GM19467 (cell line): Measurements from ENCODE around the gene NTRK3.

Experiments
- ATAC-seq: cut with Tn5 transposase; IDR thresholded peaks from one replicate; pipeline ENCODE4 v1.9.1; 2021; ENCODE audit warnings: mild to moderate bottlenecking, moderate library complexity; ENCODE audit not compliant: unreplicated experiment

Gene NTRK3

DNA sequence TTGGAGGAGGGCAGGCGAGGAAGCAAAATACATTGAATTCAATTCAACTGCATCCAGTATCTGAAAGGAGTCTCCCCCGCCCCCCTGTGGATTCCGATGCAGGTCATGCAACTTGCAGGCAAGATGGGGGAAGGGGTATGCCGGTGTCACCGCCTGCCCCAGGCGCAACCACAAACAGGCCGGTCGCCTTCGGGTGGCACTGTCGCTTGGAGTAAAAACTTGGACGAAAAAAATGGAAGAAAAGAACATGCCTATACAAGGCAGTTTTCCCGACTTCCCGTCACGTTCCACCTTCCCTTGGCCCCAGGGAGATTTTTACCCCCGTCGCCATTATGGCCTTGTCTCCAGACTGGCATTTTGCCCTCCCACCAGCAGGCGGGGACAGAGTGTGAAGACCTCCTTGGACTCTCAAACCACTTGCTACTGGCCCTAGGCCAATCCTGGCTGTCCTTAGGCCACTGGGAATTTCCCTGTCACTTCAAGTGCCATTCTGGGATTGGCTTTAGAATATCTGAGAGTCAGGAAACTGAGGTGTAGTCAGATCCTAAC, 1.6 kb upstream of the NTRK3 start:
- ATAC-seq = no peak

- no peak for ATAC-seq
Observed at GRCh38 chr15:88257311-88258092, 963 bp upstream of the NTRK3 start.

DNA sequence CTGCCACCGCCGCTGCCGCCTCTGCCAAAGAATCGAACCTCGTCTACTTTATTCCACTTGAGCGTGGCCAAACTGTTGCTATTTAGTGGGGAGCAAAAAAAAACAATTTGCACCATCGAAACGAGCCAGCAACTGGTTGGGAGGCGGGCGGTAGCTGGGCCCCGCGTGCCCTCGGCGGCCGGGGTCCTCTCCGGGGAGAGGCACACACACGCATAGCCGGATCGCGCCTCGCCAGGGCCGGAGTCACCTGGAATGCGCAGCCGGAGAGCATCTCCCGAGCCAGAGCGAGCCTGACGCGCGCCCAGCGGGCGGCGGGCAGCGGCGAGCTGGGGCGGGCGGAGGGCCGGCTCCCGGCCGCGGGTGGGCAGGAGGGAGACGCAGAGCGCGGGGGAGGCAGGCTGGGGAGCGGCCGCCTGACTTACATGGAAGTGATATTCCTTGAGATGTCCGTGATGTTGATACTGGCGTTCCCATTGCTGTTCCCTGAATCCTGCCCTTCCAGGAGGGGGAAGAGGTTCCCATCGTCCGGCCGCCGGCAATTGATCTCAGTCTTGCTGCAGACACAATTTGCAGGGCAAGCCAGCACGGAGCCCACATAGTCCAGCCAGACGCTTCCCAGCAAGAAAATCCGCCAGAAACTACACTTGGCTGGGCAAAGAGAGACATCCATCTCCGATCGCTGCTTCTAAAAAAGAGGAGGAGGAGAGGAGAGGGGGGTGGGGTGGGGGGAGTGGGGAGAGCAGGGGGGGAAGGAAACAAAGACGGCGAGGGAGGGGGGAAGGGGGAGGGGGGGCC, 858 bp downstream of the NTRK3 start:
- ATAC-seq = no peak

DNA sequence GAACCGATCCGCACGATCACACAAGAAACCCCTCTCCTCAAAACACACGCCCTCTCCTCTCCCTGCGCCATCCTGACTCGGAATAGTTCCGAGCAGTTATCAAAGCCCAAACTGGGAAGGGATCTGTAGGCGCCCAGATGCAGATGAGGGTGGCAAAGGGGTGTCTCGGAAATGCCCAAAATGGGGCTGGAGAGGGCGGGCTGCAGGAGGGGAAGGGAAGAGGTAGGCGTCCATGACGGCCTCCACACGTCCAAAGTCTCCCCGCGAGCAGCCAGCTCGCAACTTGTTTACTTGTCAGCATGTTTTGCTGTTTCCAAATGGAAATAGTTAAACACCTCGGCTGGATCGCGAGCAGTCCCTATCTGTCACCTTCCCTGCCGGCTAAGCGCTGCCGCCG, 1.5 kb downstream of the NTRK3 start:
- no peak for ATAC-seq

DNA sequence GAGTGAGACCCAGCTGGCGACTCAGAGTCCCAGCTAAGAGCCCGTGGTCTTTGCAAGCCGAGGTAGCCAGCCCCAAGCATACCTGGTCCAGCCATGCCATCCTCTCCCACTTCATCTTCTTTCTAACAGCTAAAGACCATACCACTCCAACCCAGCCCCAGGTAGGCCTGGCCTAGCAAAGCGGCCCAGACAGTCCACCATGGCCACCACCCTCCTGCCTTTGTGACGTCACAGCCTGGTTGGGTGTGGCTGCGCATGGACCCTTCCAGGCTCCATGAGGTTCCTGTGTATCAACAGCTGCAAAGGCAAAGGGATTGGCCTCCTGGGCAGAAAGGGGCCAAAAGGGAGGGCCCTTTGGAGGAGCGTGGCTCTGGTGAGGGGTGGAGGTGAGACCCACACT, 4.1 kb downstream of the NTRK3 start:
- no peak for ATAC-seq

- no peak for ATAC-seq
Observed at GRCh38 chr15:88250826-88251225, 5.7 kb downstream of the NTRK3 start.

- no peak for ATAC-seq
Observed at GRCh38 chr15:88249220-88249619, 7.3 kb downstream of the NTRK3 start.

GRCh38 chr15:88247914-88248313, 8.6 kb downstream of the NTRK3 start:
- ATAC-seq = no peak

GRCh38 chr15:88246666-88247446, 9.7 kb downstream of the NTRK3 start:
- peak; percentile 81 for ATAC-seq

DNA sequence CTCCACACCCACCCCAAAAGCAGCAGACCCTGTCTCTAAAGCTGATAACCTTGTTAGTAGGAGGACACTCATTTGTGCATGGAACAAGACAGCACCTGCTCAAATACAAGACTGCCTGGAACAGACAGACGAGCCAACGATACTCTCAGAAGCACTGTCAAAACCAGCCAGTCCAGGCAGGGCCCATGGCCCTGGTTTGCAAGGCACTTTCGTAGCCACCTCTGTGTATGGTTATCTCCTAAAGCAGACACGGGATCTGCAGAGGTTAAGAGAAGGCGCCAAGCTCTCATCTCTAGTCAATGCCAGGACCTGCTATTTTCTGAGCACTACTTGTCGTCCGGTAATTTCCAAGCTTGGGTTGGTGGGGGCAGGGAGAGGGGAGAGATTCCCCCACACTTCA, 10.5 kb downstream of the NTRK3 start:
- ATAC-seq = no peak

DNA sequence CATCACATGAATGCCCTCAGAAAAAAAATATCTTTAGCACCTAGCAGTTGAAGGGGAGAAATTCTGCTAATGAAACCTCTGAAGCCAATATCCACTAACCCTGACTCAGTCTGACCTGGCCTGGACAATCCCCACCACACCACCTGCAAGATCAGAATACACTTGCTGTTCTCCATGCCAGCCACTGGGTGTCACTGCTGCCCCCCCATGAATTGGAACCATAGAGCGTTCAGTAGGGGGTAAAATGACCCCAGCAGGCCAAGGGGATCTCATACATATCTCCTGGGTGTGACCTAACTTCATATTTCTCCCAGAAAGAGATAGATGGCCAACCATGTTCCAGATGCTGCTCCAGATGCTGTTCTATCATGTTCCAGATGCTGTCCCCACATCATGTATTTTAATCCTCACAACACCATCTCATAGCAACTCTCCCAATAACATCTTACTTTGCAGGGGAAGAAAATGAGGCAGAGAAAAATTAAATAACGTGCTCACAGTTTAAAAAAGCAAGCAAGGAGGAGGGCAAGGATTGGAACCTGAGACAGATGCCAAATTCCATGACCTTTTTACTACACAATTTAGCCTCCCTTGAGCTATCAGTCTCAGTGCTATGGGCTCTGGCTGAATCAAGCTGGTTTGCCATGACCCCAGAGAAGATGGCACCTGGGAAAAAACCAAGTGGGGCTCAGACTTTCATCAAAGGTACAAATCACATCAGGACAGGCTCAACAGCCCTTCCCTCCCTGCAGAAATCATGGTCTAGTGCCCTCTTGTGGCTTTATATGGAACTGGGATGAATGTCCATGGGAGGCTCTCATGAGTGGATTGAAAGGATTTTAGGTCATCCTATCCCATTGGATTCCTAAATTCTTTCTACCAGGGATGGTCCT, 12.4 kb downstream of the NTRK3 start:
- ATAC-seq = no peak

DNA sequence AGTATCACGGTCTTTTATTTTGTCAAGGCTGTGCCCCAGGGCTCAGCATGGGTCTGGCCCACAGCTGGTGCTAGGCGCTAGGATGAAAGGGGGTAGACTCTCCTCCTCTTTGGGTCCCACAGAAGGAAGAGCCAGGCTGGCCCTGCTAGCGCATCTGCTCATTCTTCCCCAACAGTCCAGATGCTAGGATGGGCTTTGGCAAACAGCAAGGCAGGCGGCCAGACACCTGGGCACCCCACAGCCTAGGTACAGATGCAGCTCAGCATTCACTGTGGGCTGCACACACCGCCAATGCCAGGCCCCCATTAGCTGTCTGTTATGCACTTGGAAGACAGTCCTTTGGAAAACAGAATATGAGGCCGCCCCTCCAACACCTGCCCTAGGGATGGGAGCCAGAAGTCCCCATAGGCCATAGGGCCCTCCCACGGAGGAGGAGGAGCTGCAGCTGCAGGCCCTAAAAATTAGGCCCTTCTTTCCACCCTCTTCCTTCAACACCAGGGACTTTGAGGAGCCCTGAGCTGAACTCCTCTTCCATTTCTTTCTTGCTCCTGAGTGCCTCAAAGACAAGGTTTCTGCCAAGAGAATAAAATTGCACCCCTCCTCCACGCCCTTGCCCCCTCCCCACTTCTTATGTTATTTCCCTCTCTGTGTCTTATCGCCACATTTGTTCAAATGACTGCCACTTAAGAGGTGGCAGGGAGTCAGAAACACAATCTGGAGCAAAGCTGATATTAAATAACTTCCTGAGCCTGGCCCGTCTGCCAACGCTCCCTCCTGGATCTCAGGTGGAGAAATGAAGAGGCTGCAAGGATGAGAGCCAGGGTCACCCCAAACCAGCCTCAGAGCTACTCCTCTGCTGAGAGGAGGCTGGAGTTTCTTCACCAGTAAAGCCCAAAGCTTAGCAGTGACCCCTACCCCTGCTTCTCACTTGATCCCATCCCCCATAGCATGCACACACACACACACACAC, 13.7 kb downstream of the NTRK3 start:
- ATAC-seq = no peak

DNA sequence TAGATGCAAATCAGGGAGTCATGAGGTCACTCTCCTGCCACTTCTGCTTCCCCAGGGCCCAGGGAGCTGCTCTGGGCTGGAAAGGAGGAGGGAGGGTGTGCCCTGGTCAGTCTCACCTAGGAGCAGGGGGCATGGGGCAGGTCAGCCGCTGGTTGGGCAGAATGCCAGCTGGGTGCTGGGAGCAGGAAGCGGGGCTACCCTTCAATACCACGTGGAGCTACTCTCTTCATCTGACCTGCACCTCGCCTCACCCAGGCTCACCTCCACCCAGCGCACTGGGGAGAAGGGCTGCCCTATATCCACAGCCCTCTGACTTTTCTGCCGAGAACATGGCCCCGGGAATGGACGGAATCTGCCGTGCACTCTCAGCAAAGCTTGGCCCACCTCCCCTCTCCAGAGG, 15.1 kb downstream of the NTRK3 start:
- no peak for ATAC-seq

- no peak for ATAC-seq
Observed at GRCh38 chr15:88241060-88241459, 15.5 kb downstream of the NTRK3 start.

DNA sequence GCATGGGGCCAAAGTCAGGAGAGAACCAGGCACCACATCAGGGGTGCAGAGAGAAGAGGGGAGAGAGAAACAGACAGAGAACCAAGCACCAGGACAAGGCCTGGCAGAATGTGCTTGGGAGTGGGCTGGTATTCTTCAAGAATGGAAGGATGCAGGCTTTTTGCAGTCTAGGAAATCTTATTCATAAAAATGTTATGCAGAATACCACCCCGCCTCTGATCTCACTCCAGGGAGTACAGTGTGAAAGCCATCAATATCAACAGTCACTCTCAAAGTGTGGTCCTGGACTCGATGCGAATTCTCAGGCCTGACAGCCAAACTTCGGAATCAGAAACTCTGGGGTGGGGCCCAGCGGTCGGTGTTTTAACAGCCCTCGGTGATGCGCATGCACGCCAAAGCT, 16.9 kb downstream of the NTRK3 start:
- no peak for ATAC-seq

- ATAC-seq = no peak
Observed at GRCh38 chr15:88238618-88239430, 17.7 kb downstream of the NTRK3 start.

DNA sequence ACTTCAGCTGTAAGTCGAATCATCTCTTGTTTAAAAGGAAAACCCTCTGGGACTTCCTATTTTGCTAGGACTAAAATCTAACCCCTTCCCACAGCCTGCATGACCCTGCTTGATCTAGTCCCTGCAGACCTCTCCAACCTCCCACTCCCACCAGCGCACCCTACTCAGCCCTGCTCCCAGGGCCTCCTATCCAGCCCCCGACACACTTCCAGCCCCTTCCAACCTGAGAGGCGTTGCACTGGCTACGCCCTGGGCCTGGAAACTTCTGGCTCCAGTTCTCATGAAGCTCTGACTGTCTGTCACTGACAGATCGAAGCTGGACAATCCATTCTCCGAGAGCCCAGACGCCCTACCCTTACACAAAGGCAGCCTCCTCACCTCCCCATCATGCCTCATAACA, 21.8 kb downstream of the NTRK3 start:
- ATAC-seq = no peak

DNA sequence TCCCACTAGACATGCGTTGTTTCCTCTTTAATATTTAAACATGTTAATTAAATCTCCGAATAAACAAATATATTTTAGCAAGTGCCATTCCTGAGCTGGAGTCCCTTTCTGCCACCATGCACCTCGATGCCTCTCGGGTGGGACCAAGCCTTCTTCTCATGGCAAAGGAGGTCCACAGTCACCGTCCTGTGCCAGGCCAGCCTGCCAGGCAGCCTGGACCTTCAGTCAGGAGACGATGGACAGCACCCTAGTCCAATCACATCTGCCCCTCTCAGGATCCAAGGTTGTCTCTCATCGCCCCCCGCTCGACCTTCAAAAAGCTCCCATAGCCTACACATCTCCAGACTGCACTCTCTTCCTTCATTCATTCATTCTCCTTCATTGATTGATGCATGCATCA, 22.6 kb downstream of the NTRK3 start:
- no peak for ATAC-seq
